Fibroblast of the aortic adventitia (primary cell): ENCODE data around the gene ALPL. TPM values are rescaled to one million over a fixed set of nuclear protein-coding genes. Genes with fewer than 3 reads are reported as not detected.

Experiments
- DNase-seq: peaks from one replicate; pipeline ENCODE4 v3.0.0-alpha.2; 2010; ENCODE audit warnings: low read depth
- H3K4me3 ChIP-seq: 2 replicates; pipeline ENCODE4 v1.5.1; 2011; ENCODE audit warnings: low read depth, mild to moderate bottlenecking, control low read depth, low read length, moderate library complexity
- total RNA-seq: library from RNA; depleted of rRNA; stranded (reverse); fragments of >200 nt; gene quantifications from 2 replicates; pipeline ENCODE4 v1.2.3, GENCODE V29; 2012; ENCODE audit warnings: low replicate concordance
- TF ChIP-seq, protein P1 (sequence below): IDR thresholded peaks from 2 replicates; pipeline ENCODE4 v1.5.1; 2011; ENCODE audit warnings: mild to moderate bottlenecking, low read length, control low read depth, inconsistent platforms; ENCODE audit not compliant: insufficient read depth

ALPL gene
- total RNA-seq, 1 donor: 1.1 TPM

DNA sequence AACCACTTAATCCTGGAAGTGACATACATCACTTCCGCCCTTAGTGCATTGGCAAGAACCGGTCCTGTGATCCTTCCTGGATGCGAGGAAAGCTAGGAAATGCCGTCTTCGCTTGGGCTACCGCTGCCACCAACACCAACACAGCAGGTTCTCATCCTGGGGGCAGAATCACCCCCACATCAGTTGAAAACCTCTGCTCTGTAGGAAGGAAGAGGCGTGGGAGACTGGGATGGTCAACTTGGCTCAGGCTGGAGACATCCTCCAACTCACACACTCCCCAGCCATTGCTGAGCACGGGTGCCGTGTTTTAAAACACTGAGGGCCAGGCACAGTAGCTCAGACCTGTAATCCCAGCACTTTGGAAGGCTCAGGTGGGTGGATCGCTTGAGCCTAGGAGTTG is 74.9 kb downstream of the ALPL start:
- no peak overlapping the region for H3K4me3 ChIP-seq
- TF ChIP-seq, protein P1, sequence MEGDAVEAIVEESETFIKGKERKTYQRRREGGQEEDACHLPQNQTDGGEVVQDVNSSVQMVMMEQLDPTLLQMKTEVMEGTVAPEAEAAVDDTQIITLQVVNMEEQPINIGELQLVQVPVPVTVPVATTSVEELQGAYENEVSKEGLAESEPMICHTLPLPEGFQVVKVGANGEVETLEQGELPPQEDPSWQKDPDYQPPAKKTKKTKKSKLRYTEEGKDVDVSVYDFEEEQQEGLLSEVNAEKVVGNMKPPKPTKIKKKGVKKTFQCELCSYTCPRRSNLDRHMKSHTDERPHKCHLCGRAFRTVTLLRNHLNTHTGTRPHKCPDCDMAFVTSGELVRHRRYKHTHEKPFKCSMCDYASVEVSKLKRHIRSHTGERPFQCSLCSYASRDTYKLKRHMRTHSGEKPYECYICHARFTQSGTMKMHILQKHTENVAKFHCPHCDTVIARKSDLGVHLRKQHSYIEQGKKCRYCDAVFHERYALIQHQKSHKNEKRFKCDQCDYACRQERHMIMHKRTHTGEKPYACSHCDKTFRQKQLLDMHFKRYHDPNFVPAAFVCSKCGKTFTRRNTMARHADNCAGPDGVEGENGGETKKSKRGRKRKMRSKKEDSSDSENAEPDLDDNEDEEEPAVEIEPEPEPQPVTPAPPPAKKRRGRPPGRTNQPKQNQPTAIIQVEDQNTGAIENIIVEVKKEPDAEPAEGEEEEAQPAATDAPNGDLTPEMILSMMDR: no peak
- no peak for DNase-seq

DNA sequence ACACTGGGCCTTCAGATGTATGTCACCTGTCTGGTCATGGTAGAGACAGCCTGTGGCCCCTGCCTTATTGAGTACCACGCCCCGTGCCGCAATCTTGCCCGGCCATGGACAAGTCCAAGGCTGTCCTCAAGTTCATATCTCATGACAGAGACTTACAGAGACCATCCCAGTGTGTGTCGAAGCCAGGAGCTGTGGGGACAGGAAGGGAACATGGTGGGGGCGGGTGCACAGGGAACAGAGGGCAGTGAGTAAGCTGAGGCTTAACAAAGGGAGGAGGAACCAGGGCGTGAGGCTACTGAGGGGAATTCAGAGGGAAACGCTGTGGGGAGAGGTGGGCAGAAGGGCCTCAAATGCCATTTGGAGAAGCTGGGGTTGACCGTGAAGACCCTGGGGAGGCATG is 75.8 kb downstream of the ALPL start:
- DNase-seq: no peak
- TF ChIP-seq, protein P1: no peak

DNA sequence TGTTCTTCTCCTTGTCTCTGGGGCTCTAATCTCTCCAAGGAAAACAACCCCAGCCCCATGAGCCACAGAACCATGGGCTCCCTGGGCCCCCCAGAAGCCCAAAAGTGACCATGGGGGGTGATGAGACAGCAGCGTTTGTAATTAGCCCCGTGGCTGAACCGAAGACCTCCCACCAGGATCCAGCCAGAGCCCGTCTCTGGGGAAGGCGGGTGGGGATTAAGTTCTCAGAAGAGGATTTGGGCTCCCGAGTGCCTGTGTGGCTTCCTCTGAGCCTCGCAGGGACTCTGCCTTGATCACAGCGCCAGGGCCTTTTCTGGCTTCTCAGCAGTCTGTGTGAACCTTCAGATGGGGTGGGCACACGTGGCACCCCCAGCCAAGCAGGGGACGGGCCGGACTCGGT is 77.0 kb downstream of the ALPL start:
- no peak for DNase-seq

More for the DNA sequence above, 75.8 kb downstream of the ALPL start:
- no peak overlapping the region for H3K4me3 ChIP-seq

DNA sequence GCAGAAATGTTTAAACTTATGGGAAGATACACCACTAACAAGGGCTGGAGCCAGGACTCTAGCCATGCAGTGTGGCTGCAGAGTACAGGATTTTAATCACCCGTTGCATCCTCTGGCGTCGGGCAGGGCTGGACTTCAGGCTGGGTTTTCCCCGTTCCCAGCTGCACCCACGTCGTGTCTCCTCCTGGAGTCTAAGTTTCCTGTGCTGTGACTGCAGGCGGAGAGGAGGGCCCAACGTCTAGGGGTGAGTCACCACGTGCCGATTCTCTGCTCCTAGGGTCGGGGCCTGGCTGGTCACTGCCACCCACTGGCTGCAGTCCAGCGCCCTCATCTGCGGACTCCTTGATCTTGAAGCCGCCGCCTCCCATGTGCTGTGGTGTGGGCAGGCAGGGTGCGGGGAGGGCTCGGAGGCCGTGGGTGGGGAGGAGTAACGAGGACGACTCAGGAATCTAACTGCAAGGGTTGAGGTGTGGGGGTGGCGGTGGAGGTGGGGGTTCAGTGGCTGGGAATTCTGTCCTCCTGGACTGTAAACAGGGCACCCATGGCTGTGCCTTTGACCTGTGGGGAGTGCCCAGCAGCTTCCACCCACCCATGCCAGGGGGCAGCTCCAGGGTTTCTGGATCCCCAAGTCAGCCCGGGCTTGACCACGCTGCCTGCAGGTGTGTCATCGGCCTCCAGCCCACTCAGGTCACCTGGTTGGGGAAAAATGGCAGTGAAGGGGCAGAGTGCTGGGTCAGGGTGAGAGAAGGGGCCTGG is 77.8 kb downstream of the ALPL start:
- H3K4me3 ChIP-seq: no peak overlapping the region
- TF ChIP-seq, protein P1: no peak
- DNase-seq: peak; percentile 78

More for the DNA sequence above, 77.0 kb downstream of the ALPL start:
- TF ChIP-seq, protein P1: no peak
- H3K4me3 ChIP-seq: no peak overlapping the region

DNA sequence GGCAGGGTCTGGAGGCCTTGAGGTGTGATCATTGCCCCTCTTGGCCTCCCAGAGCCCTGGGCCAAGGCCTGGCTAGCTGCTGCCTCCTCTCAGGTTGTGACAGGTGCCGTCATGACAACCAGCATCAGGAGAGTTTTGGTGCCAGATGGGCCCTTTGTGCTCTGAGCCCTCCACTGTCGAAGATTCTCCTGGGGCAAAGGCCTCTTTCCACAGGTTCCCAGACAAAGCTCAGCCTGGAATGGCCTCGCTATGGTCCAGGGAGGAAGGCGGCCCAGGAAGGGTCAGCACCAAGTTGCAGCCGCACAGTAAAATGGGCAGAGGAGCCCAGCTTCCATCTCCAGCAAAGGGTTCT is 78.4 kb downstream of the ALPL start:
- DNase-seq: no peak
- H3K4me3 ChIP-seq: no peak overlapping the region
- TF ChIP-seq, protein P1: no peak

DNA sequence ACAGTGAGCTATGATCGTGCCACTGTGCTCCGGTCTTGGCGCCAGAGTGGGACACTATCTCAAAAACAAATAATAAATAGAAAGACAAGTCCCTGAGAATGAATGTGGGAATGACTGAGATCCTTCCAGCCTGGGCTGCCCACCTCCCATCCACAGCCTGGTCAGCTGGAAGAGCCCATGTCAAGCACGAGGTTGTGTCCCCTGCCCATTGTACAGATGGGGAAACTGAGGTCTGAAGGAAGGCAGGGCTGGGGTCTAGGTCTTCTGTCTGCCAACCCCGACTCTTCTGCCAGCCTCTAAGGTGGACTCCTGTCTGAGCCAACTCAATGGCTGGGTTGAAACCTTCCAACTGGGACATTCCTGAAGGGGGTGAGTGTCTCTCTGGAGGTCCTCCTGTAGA is 80.4 kb downstream of the ALPL start:
- TF ChIP-seq, protein P1: no peak
- DNase-seq: no peak
- H3K4me3 ChIP-seq: no peak overlapping the region
